HepG2 (cell line): Measurements from ENCODE around the gene SVOP. TPM values are rescaled to one million over a fixed set of nuclear protein-coding genes. Genes with fewer than 3 reads are reported as not detected.

Source experiments
- BCLAF1 ChIP-seq: fragments of 450-650 bp; IDR thresholded peaks from 2 replicates; pipeline ENCODE4 v1.6.1; 2017; ENCODE audit warnings: mild to moderate bottlenecking
- BHLHE40 ChIP-seq: IDR thresholded peaks from 2 replicates; pipeline ENCODE4 v1.6.1; 2011; ENCODE audit warnings: low read length, improper control_type of control experiment
- KIAA2018 ChIP-seq: sonication (generic); formaldehyde crosslinking; IDR thresholded peaks from 2 replicates; pipeline ENCODE4 v1.5.0; 2020; ENCODE audit warnings: mild to moderate bottlenecking, missing genetic modification reagents, borderline replicate concordance
- NCOA5 ChIP-seq: sonication (generic); formaldehyde crosslinking; IDR thresholded peaks from 2 replicates; pipeline ENCODE4 v1.4.0; 2020; ENCODE audit warnings: missing genetic modification reagents
- NFAT5 ChIP-seq: sonication (generic); formaldehyde crosslinking; IDR thresholded peaks from 2 replicates; pipeline ENCODE4 v1.4.0; 2020; ENCODE audit warnings: missing genetic modification reagents
- NFIC ChIP-seq: IDR thresholded peaks from 2 replicates; pipeline ENCODE4 v1.6.1; 2012; ENCODE audit warnings: mild to moderate bottlenecking, low read length, inconsistent platforms
- NONO ChIP-seq, 2 experiments: fragments of 450-650 bp in 1 of 2; sonication (generic) in 1 of 2; formaldehyde crosslinking in 1 of 2; IDR thresholded peaks in 1 of 2; conservative IDR thresholded peaks in 1 of 2; 2 replicates each; pipeline versions ENCODE4 v1.6.1 to v1.8.0; 2017 to 2022; ENCODE audit warnings: mild to moderate bottlenecking in 1 of 2, missing genetic modification reagents in 1 of 2, moderate library complexity in 1 of 2
- PITX1 ChIP-seq: sonication (generic); formaldehyde crosslinking; IDR thresholded peaks from 2 replicates; pipeline ENCODE4 v1.5.1; 2020; ENCODE audit warnings: mild to moderate bottlenecking, missing genetic modification reagents
- RBAK ChIP-seq: sonication (generic); formaldehyde crosslinking; IDR thresholded peaks from 2 replicates; pipeline ENCODE4 v1.5.1; 2020; ENCODE audit warnings: mild to moderate bottlenecking, missing genetic modification reagents
- TBX3 ChIP-seq: fragments of 450-650 bp; IDR thresholded peaks from 2 replicates; pipeline ENCODE4 v1.6.1; 2017; ENCODE audit warnings: antibody characterized with exemption, mild to moderate bottlenecking, inconsistent platforms, borderline replicate concordance
- ZBTB7A ChIP-seq: sonication (generic); formaldehyde crosslinking; IDR thresholded peaks from 2 replicates; pipeline ENCODE4 v1.8.0; 2022; ENCODE audit warnings: mild to moderate bottlenecking, missing genetic modification reagents
- ZNF615 ChIP-seq: sonication (generic); formaldehyde crosslinking; IDR thresholded peaks from 2 replicates; pipeline ENCODE4 v1.5.0; 2020; ENCODE audit warnings: mild to moderate bottlenecking, missing genetic modification reagents, borderline replicate concordance
- ZNF792 ChIP-seq: IDR thresholded peaks from 2 replicates; pipeline ENCODE4 v1.6.1; 2016
- polyA plus RNA-seq, 8 experiments: library from polyadenylated mRNA; depleted of rRNA in 3 of 8; stranded (reverse) in 7 of 8; unstranded in 1 of 8; fragments of >200 nt; fragmentation: Illumina TruSeq in 4 of 8; extraction: Trizol in 4 of 8; gene quantifications; 2 replicates each; pipeline versions ENCODE4 v1.2.1 to v1.2.3, GENCODE V29; 2011 to 2016; ENCODE audit warnings: low read depth in 4 of 8, missing spikeins in 1 of 8, mixed read lengths in 1 of 8; ENCODE audit not compliant: insufficient read depth in 1 of 8
- total RNA-seq, 5 experiments: library from RNA; depleted of rRNA; stranded (reverse); fragments of >200 nt; fragmentation: Illumina TruSeq; extraction: Trizol; gene quantifications; 2 replicates each; pipeline ENCODE4 v1.2.3, GENCODE V29; 2016; ENCODE audit warnings: low read depth in 1 of 5

SVOP gene
- total and polyA plus RNA-seq, 2 of the 13 experiments (the other 11 are each of a cell fraction or from before 2014, with no cell fraction given) = not detected

- TF ChIP-seq ZNF792 (CRISPR knock-in tag) (0 out of 2 replicates have a peak, but pooled peaks have one; percentile 15), ZNF615 (no peak), BHLHE40 (no peak), NFAT5 (CRISPR knock-in tag) (no peak), TBX3 (no peak), PITX1 (CRISPR knock-in tag) (0 out of 2 replicates have a peak, but pooled peaks have one; percentile 36), KIAA2018 (CRISPR knock-in tag) (no peak), NONO (IDR thresholded peaks at IDR 0.05) (no peak), NONO (CRISPR knock-in tag; conservative IDR thresholded peaks at IDR 0.05) (no peak), NCOA5 (CRISPR knock-in tag) (no peak), ZBTB7A (CRISPR knock-in tag) (no peak), BCLAF1 (no peak), RBAK (CRISPR knock-in tag) (no peak), NFIC (peak; percentile 70; the same call in 1 of the 2 replicates)
Observed at GRCh38 chr12:108950991-108951739, 69.7 kb downstream of the SVOP start (continued).
